HUDEP-2 (cell line): ENCODE measurements around the gene GREM1.
A peak's percentile ranks its signal among the peaks of the same experiment; 100 is the strongest.

ENCODE experiments used
- DNase-seq, 76 experiments: peaks; one replicate each; lab custom pipeline; 2025; ENCODE audit not compliant: unreplicated experiment in 76 of 76; lab: John Stamatoyannopoulos, UW

Gene GREM1

GRCh38 chr15:32717426-32718226, at the start of gene GREM1:
Gene GREM1 (plus strand): TSS chr15:32718004. CDS start chr15:32730691, 12,687 bp downstream.
- no peak for DNase-seq

DNA sequence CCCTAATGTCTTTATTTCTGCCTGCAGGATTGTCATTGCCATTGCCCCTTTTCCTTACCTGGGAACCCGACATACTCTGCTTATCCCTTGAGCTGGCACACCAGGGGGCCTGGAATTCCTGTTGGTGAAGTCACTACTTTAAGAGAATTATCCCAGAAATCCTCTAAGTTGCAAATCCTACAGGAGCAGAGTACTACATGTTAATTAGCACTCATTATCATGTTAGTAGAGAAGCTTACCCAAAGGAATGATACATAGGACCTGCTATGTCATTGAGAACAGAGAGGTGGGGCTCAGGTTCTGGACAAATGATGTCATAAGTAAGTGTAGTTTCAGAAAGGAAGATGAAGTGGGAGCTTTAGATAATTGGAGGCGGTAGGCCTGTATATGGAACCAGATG, 48.9 kb upstream of the GREM1 start:
- DNase-seq: no peak

- DNase-seq: peak in 1 of 76 experiments; percentile 8
Observed at GRCh38 chr15:32669896-32670611, 47.8 kb upstream of the GREM1 start.

- DNase-seq: no peak
Observed at GRCh38 chr15:32670623-32671022, 47.2 kb upstream of the GREM1 start.

DNA sequence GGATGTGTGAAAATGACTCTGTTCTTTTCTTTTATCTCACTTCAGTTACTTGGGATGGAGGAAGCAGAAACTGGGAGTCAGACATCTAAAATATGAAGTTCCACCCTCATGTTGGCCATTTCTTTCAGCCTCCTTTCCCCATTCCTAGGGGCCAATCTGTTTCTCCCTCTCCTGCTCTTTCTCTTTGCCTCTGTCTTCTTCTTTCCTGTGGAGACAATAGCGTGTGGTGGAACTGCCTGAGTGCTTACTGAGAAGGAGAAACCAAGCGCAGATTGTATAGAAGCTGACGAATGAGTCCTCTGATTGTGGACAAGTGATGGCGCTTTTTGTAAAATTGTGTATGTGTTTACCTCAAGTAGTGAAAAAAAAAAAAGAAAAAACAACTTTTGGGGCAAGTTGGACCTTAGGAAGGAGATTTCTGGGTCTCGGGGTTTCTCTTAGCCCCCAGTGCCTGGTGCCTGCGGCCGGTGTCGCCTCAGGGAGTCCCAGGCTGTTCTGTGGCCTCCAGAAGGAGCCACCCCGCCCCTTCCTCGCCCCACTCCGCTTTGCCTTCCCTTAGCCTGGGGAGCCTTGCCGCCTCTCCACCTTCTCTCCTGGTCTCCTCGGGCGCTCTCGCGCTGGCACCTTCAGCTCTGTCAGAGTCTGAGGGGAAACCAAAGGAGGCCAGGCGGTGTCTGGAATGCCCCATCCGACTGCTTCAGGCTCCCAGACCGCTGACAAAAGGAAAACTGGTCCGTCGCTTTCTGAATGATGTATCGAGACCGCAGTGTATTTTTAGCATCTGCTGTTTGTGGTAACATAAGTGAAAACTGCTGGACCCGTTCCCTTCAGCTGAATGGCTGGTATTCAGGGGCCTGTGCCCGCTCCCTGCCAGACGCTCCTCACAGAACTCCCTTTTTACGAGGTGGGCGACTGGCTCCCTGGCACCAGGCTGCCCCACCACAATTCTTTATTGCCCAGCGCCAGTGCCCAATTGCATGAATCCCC, 46.2 kb upstream of the GREM1 start:
- DNase-seq: no peak

GRCh38 chr15:32674681-32675080, 43.1 kb upstream of the GREM1 start:
- DNase-seq: no peak

- DNase-seq: no peak
Observed at GRCh38 chr15:32675466-32675865, 42.3 kb upstream of the GREM1 start.

DNA sequence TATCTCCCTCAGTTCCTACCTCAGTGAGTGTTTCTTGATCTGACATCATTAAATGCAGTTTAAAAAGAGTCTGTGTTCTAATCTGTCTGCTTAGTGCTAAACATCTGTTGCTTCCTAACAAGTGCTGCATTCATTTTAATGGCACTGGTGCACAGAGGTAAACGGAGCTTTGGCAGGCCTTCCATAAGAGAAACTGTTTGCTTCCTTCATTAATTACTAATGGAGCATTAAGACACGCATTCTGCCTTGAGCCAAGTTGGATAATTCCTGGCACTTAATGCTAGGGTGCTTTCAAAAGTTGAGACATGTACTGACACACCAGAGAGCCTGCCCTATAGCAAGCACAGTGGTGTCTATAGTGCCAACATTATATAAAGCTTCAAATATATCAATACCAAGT, 41.6 kb upstream of the GREM1 start:
- no peak for DNase-seq

- no peak for DNase-seq
Observed at GRCh38 chr15:32677238-32677750, 40.5 kb upstream of the GREM1 start.

DNA sequence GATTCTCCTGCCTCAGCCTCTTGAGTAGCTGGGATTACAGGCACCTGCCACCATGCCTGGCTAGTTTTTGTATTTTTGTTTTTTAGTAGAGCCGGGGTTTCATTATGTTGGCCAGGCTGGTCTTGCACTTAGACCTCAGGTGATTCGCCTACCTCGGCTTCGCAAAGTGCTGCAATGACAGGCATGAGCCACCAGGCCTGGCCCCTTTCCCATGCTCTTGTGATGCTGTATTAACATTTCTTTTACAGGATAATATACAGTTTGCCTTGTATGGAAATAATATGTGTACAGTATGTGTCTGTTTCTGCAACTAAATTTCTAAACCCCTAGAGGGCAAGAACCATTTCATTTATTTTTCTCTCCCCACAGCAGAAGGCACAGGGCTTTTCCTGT, 38.5 kb upstream of the GREM1 start:
- no peak for DNase-seq

GRCh38 chr15:32682569-32682968, 35.2 kb upstream of the GREM1 start:
- no peak for DNase-seq

- DNase-seq: no peak
Observed at GRCh38 chr15:32682977-32683630, 34.7 kb upstream of the GREM1 start.

DNA sequence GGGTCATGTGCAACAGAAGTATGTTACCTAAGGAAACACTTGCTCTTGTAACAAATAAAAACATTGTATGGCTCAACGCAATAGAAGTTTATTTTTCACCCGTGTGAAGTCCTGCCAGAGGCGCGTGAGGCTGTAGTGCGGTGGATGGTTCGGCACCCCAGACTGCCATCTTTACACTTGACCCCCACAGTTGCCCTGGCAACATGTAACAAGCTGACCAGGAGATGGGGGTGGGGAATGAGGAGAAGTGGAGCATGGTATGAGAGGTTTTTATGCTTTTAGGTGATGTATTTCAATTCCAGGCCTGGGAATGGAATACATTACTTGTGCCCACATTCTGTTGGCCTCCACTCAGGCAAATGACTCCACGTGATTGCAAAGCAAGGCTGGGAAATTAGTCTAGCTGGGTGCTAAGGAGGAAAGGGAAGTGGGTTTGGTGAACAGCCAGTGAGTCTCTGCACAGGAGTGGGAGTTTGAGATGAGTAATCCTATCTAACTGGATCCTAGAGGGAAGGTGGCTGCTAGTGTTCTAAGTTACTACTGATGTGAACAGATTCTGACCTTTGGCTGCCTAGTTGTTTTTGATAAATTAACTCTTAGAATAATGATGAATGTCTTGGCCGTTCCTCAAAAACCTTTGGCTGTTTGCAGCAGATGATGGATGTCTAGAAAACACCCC, 33.8 kb upstream of the GREM1 start:
- no peak for DNase-seq

GRCh38 chr15:32685576-32685975, 32.2 kb upstream of the GREM1 start:
- DNase-seq: no peak

- no peak for DNase-seq
Observed at GRCh38 chr15:32687556-32687955, 30.2 kb upstream of the GREM1 start.

DNA sequence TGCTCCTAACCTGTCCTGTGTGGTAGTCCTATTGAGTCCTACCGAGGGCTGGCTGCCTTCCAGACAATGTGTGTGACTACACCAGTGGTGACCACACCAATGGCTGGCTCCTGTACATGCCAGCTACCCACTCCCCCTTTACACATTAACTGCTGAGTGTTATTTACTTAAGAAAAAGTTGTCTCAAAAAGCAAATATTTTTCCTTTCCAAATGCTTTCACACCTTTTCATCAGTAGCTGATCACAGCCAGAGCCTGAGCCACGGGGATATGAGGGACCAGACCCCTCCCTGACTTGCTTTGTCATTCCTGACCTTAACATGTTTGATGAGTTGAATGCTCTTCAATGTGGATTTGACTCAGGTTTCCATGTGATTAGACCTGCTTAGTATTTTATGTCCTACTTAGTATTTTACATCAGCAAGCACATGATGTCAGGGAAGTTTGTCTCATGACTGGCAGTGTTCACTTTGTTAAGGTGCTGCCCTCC, 29.6 kb upstream of the GREM1 start:
- DNase-seq: no peak

DNA sequence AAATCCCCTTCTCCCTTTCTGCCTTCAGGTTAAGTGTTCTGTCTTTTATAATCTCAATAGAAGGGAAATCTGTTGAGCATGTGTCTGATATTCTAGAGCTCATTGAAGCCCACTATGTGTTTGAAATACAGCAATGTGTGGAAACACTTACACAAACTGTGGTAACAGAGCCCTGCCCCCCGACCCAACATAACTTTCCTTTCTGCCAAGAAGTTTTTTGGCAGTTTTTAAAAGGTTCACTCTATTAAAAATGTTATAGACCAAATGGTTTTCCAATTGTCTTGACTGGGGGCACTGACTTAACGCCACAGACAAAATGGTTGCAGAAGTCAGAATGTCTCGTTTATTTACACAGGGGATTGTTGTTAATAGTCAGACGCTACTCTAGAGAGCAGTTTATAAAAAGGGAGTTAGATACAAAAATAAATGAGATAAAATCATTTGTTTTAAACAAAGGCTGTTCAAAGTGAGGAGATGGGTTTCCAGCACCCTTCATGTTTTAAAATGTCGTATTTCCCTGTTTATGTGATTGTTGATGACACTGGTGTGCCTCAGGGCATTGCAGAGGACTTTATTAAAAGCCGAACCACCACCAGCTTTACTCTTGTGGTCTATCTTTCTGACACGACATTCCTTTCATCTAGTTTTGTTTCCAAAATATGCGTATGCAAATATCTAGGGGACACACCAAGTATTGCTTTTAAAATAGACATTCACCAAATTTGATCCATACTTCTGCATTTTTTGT, 26.7 kb upstream of the GREM1 start:
- DNase-seq: no peak

- no peak for DNase-seq
Observed at GRCh38 chr15:32691689-32692038, 26.1 kb upstream of the GREM1 start.

GRCh38 chr15:32692286-32692685, 25.5 kb upstream of the GREM1 start:
- DNase-seq: no peak
